Activated CD4-positive, alpha-beta memory T cell treated with anti-CD3 and anti-CD28 coated beads, Interleukin-2, amount 10 ng/mL, durations not matched to agents 7 days and 5 days (primary cell): ENCODE results near the gene IP6K1. TPM values are rescaled to one million over a fixed set of nuclear protein-coding genes. Genes with fewer than 3 reads are reported as not detected.

Source experiments
- CTCF ChIA-PET: fragments of 350-600 bp; sonication (Branson Sonifier 250); formaldehyde crosslinking; loops from one replicate; lab custom pipeline; 2021; ENCODE audit warnings: antibody characterized with exemption, inconsistent platforms; lab: Charles Lee
- POLR2A ChIA-PET: fragments of 350-600 bp; sonication (Branson Sonifier 250); formaldehyde crosslinking; loops from one replicate; lab custom pipeline; 2021; ENCODE audit warnings: antibody characterized with exemption; lab: Charles Lee
- DNase-seq: peaks from one replicate; pipeline ENCODE4 v3.0.0-alpha.2; 2020
- H3K27ac Mint-ChIP-seq: one replicate; pipeline ENCODE4 v1.8.0; 2021; ENCODE audit warnings: mild to moderate bottlenecking, mixed read lengths
- H3K27me3 Mint-ChIP-seq: one replicate; pipeline ENCODE4 v1.8.0; 2021; ENCODE audit warnings: mixed read lengths
- H3K36me3 Mint-ChIP-seq: one replicate; pipeline ENCODE4 v1.8.0; 2021; ENCODE audit warnings: low read depth, mixed read lengths
- H3K4me1 Mint-ChIP-seq: one replicate; pipeline ENCODE4 v1.8.0; 2021; ENCODE audit warnings: mixed read lengths
- H3K4me3 Mint-ChIP-seq: one replicate; pipeline ENCODE4 v1.8.0; 2021; ENCODE audit warnings: mild to moderate bottlenecking, mixed read lengths
- H3K9me3 Mint-ChIP-seq: one replicate; pipeline ENCODE4 v1.8.0; 2021; ENCODE audit warnings: mixed read lengths
- total RNA-seq, 2 experiments: library from RNA; stranded (reverse); gene quantifications; one replicate each; pipeline ENCODE4 v1.2.3, GENCODE V29; 2021

IP6K1 gene
- total RNA-seq, 2 experiments from 2014 or later: 38.8 to 39.2 TPM

- Mint-ChIP-seq H3K9me3 (no peaks in the 10 kb centered on the region), H3K4me3 (peak overlapping the region; percentile 83), H3K4me1 (peaks cover 39% of the 10 kb centered on the region), H3K27ac (no peak overlapping the region), H3K27me3 (peaks cover 16% of the 10 kb centered on the region), H3K36me3 (peaks cover 12% of the 10 kb centered on the region)
- CTCF ChIA-PET: interaction anchor here (0.9 to 5.8 kb wide), 12 partner anchors 9 to 264 kb away, joined by 3 to 104 read pairs (median 6); partner anchors contain the start of genes IP6K1 and UBA7
- DNase-seq: no peak
- POLR2A ChIA-PET: interaction anchor here (0.6 to 5.9 kb wide), 10 partner anchors 9 to 1687 kb away, joined by 3 to 54 read pairs (median 4); partner anchors contain the start of gene UBA7
These were observed 18.0 kb upstream of the IP6K1 start for GRCh38 chr3:49804141-49805041.

DNA sequence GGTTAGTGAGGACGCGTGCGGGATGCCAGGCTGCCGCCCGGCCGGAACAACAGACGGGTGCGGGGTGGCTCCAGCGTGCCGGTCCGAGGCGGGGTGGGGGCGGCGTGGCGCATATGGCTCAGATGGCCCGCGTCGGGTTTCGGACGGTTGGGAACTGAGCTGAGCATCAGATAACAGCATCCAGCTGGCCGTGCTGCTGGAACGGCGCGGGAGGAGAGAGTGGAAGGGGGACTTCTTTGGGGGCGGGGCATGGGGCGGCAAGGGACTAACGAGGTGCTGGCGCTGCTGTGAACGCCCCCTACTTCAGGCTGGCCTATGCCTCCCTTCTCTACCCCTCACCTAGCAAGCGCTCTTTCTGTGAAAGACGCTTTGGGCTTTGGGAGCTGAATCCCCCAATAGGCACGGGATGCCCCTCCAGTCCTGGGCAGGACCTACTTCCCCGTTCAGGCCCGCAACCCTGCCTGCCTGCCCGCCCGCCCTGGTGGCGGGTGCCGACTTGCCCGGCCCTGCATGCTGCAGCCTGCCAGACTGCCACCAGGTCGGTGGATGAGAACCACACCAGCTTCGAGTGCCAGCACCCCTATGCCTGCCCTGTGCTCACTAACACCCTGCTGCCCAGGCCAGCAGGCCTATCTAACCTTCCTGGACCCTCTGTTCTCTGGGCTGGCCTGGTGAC lies 17.3 kb upstream of the IP6K1 start:
- Mint-ChIP-seq H3K27me3 (peaks cover 16% of the 10 kb centered on the region), H3K9me3 (no peaks in the 10 kb centered on the region), H3K36me3 (peaks cover 9% of the 10 kb centered on the region), H3K27ac (no peak overlapping the region), H3K4me1 (peaks cover 39% of the 10 kb centered on the region), H3K4me3 (peak overlapping the region; percentile 83)
- peak; percentile 35 for DNase-seq
- ChIA-PET CTCF (interaction anchor here (0.9 to 5.8 kb wide), 24 partner anchors 9 to 440 kb away, joined by 3 to 104 read pairs (median 5); partner anchors contain the start of genes AMIGO3, IP6K1 and UBA7), POLR2A (interaction anchor here (0.6 to 5.9 kb wide), 15 partner anchors 10 to 267 kb away, joined by 3 to 54 read pairs (median 4); partner anchors contain the start of genes IP6K1, MON1A, RBM6 and UBA7)

DNA sequence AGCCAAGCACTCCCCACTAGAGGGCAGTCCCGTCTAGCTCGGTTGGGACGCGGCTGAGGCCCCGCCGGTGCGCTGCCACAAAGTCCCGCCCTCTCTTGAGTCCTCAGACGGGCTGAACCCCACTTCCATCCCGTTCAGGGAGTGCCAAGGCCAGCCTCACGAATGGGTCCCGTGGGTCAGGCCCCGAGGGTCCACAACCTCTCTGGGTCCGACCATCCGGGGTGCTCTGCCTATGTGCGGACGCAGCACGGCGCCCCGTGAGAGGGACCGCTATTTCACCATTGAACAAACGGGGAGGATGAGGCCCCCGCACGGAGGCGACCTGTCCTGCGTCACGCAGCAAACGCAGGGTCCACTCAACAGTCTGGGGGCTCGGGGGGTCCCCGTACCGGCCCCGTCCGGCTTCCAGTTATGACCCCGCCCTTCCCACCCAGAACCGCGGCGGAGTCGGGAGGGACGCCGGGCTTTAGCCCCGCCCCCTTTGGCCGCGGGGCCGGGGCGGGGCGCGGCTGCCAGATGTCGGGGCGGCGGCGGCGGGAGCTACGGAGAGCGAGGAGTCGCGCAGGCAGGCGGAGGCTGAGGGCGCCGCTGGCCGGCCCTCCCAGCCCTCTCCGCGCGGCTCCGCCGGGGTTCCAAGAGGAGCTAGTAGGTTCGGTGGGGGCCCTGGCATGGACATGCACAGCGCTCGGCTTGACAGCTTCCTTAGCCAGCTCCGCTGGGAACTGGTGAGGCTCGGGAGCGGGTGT lies 16.6 kb upstream of the IP6K1 start, which contains the start of gene INKA1:
Gene INKA1, plus strand, starts transcription at position 543 of the 746 bp plus-strand sequence. Its CDS starts 132 bp downstream, at position 675.
- Mint-ChIP-seq H3K4me3 (peak within 1 kb of the TSS; percentile 83), H3K4me1 (peaks cover 39% of the 10 kb centered on the region), H3K27me3 (peaks cover 16% of the 10 kb centered on the region), H3K9me3 (no peaks in the 10 kb centered on the region), H3K36me3 (peaks cover 4% of the 10 kb centered on the region), H3K27ac (peak within 1 kb of the TSS; percentile 79)
- ChIA-PET POLR2A (interaction anchor here (0.6 to 5.9 kb wide), 19 partner anchors 11 to 267 kb away, joined by 3 to 54 read pairs (median 4); partner anchors contain the start of genes AMIGO3, GMPPB, IP6K1 and MON1A), CTCF (interaction anchor here (0.5 to 5.8 kb wide), 30 partner anchors 10 to 440 kb away, joined by 3 to 104 read pairs (median 3); partner anchors contain the start of genes AMIGO3, IP6K1, TRAIP and UBA7)
- DNase-seq: peak; percentile 89

GRCh38 chr3:49801160-49801559 lies 14.8 kb upstream of the IP6K1 start:
- H3K9me3 Mint-ChIP-seq: no peaks in the 10 kb centered on the region
- CTCF ChIA-PET: interaction anchor here (1.2 to 5.8 kb wide), 4 partner anchors 12 to 105 kb away, joined by 3 to 104 read pairs (median 28); partner anchors contain the start of gene UBA7

DNA sequence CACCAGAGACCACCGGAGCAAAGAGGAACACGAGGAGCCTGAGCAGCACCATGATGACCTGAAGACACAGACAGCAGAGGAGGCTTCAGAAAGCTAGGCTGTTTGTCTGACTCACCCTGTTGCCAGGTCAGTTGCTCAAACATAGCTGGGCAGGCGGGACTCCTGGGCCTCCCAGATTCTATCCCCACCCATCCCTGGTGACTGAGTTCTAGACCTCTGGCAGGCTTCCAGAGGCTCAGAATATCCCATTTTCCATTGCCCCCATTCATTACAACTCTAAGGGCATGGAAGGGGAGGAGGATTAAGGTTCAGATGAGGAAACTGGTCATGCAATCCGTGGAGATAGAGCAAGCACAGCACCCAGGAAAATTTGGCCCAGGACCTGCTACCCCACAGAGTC lies 13.4 kb upstream of the IP6K1 start, which contains the start of gene CDHR4:
Gene CDHR4, minus strand, starts transcription at position 113 of the 400 bp plus-strand sequence. Its CDS starts 61 bp downstream, at position 52.
- ChIA-PET POLR2A (interaction anchor here (1.6 kb wide), 1 partner anchor 14 kb away, joined by 5 read pairs; no protein-coding TSS in a partner anchor), CTCF (interaction anchor here (1.2 to 2.6 kb wide), 3 partner anchors 9 to 39 kb away, joined by 4 to 8 read pairs (median 6); no protein-coding TSS in a partner anchor)
- no peak for DNase-seq
- H3K27me3 Mint-ChIP-seq: peaks cover 16% of the 10 kb centered on the region
- H3K9me3 Mint-ChIP-seq: no peaks in the 10 kb centered on the region
- no peak within 1 kb of the TSS for H3K27ac Mint-ChIP-seq
- no peak within 1 kb of the TSS for H3K4me3 Mint-ChIP-seq
- no peaks in the 10 kb centered on the region for H3K36me3 Mint-ChIP-seq
- peaks cover 16% of the 10 kb centered on the region for H3K4me1 Mint-ChIP-seq

More at GRCh38 chr3:49801160-49801559, 14.8 kb upstream of the IP6K1 start:
- H3K36me3 Mint-ChIP-seq: peaks cover 4% of the 10 kb centered on the region
- H3K4me3 Mint-ChIP-seq: no peak overlapping the region
- POLR2A ChIA-PET: interaction anchor here (0.6 to 5.9 kb wide), 3 partner anchors 12 to 288 kb away, joined by 3 to 54 read pairs (median 24); partner anchors contain the start of genes RBM5 and UBA7
- no peak for DNase-seq
- no peak overlapping the region for H3K27ac Mint-ChIP-seq
- peaks cover 24% of the 10 kb centered on the region for H3K4me1 Mint-ChIP-seq
- peaks cover 16% of the 10 kb centered on the region for H3K27me3 Mint-ChIP-seq

GRCh38 chr3:49799105-49799504 lies 12.8 kb upstream of the IP6K1 start:
- peaks cover 16% of the 10 kb centered on the region for H3K27me3 Mint-ChIP-seq
- no peak overlapping the region for H3K4me3 Mint-ChIP-seq
- H3K9me3 Mint-ChIP-seq: no peaks in the 10 kb centered on the region
- ChIA-PET POLR2A (interaction anchor here (0.7 to 1.6 kb wide), 3 partner anchors 13 to 15 kb away, joined by 3 to 5 read pairs (median 4); partner anchors contain the start of genes IP6K1 and UBA7), CTCF (interaction anchor here (1.2 to 2.6 kb wide), 3 partner anchors 9 to 40 kb away, joined by 4 to 8 read pairs (median 6); no protein-coding TSS in a partner anchor)
- peaks cover 14% of the 10 kb centered on the region for H3K4me1 Mint-ChIP-seq
- no peak for DNase-seq
- H3K36me3 Mint-ChIP-seq: no peaks in the 10 kb centered on the region
- no peak overlapping the region for H3K27ac Mint-ChIP-seq

DNA sequence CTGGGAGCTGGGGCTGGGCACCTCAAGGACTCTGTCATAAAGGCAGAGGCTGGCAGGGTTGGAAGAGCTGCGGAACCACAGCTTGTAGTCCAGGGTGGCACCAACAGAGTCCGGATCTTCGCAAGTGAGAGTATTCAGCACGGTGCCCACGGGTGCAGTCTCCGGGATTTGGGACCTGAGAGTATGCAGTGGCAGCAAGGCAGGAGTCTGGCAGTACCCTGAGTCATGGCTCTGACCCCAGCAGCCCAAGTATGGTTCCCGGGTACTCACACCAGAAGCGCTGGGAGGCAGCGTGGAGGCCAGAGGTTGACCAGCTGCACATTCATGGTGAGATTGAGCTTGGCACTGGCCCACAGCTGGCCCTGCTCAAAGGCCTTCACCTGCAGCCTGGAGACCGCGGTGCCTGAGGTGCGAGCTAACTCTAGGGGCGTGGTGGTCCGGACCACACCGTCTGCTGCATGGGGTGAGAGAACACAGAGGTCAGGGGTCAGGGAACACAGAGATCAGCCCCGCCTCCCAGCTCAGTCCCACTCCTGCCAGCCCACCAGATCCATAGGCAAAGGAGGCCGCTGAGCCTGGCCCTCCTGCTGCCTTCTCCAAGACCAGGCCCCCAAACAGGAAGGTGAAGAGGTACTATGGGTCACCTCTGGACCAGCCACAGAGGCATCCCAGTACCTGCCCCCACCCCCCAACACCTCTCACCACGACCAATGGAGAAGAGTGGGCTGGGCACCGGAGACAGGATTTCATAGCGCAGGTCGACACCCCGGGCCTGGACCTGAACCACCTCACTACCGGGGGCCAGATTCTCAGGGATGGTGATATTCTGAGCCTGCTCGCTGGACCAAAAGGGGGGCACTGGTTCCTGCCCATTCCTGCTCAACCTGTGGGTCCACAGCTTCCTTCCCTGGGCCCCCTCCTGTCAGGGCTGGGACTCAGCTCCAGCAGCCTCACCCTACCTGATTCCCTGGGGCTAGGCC lies 8.9 kb upstream of the IP6K1 start:
- no peak overlapping the region for H3K4me3 Mint-ChIP-seq
- no peaks in the 10 kb centered on the region for H3K36me3 Mint-ChIP-seq
- no peaks in the 10 kb centered on the region for H3K4me1 Mint-ChIP-seq
- POLR2A ChIA-PET: interaction anchor here (1.5 kb wide), 1 partner anchor 9 kb away, joined by 3 read pairs; the partner anchor contains the start of gene IP6K1
- DNase-seq: no peak
- CTCF ChIA-PET: interaction anchor here (1.9 kb wide), 1 partner anchor 44 kb away, joined by 5 read pairs; no protein-coding TSS in a partner anchor
- H3K27me3 Mint-ChIP-seq: peaks cover 7% of the 10 kb centered on the region
- H3K27ac Mint-ChIP-seq: no peak overlapping the region
- no peaks in the 10 kb centered on the region for H3K9me3 Mint-ChIP-seq

DNA sequence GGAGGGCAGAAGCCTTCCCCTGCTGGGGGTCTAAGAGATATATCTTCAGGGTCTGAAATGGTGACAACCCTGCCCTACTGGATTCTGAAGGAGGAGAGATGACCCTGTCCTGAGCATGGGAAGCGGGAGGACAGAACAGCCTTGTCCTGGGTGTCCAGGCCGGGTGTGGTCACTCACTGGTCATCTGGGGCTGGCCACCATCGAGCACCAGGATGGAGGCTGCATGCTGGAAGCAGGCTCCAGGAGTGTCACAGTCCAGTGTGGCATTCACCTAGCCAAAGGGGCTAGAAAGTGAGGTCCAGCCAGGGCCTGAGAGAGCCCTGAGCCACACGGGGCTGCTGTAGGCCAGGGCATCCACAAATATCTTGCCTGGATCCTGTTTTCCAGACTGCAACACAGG lies 8.1 kb upstream of the IP6K1 start:
- Mint-ChIP-seq H3K27me3 (peaks cover 7% of the 10 kb centered on the region), H3K4me1 (no peaks in the 10 kb centered on the region), H3K36me3 (no peaks in the 10 kb centered on the region), H3K9me3 (no peaks in the 10 kb centered on the region), H3K27ac (no peak overlapping the region), H3K4me3 (no peak overlapping the region)
- POLR2A ChIA-PET: interaction anchor here (1.5 kb wide), 1 partner anchor 8 kb away, joined by 3 read pairs; the partner anchor contains the start of gene IP6K1
- DNase-seq: no peak
- CTCF ChIA-PET: interaction anchor here (1.9 kb wide), 1 partner anchor 45 kb away, joined by 5 read pairs; no protein-coding TSS in a partner anchor

DNA sequence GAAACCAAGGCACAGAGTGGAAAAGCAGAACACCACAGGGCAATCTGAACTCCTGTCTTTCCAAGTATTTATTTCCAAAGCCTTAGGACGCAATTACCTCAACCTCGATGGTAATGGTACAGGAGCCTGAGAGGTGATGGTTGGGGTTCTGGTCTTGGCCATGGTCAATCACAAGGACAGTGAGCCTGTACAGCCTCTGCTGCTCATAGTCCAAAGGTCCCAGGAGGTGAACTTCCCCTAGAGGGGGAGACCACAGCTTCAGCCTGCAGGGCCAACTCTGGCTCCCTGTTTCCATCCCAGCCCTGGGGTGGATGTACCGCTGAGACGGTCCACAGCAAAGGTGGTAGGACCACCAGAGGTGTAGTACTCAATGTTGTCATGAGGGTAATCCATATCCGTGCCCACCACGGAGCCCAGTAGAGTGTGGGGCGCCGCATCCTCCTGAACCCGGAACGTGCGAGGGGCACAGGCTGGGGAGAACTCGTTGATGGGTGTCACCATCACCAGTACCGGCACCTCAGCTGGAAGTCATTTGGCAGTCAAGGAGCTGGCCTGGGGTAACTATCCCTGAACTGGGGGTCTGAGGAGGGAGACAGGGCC lies 7.2 kb upstream of the IP6K1 start:
- Mint-ChIP-seq H3K4me3 (no peak overlapping the region), H3K36me3 (no peaks in the 10 kb centered on the region), H3K9me3 (no peaks in the 10 kb centered on the region), H3K27me3 (peaks cover 7% of the 10 kb centered on the region), H3K27ac (no peak overlapping the region), H3K4me1 (no peaks in the 10 kb centered on the region)
- no peak for DNase-seq
- ChIA-PET CTCF (interaction anchor here (1.1 kb wide), 1 partner anchor 9 kb away, joined by 3 read pairs; the partner anchor contains the start of gene INKA1), POLR2A (no interaction called here)
